Gastrocnemius medialis (tissue), 4 donors: ENCODE data around the gene DCHS1. TPM values are rescaled to one million over a fixed set of nuclear protein-coding genes. Genes with fewer than 3 reads are reported as not detected.
A peak's percentile ranks its signal among the peaks of the same experiment; 100 is the strongest.

Experiments
- ATAC-seq, 2 donors: fragments of 150-250 bp; one replicate each; pipeline ENCODE4 v1.9.1; 2016
- DNase-seq, 2 donors: peaks; one replicate each; pipeline ENCODE4 v3.0.0-alpha.2; 2019
- H3K27ac ChIP-seq, 4 donors: fragments of 200-600 bp; sonication (generic); 1 replicate in 1 of 4; 2 replicates in 3 of 4; pipeline ENCODE4 v1.5.1; 2016 to 2018; ENCODE audit warnings: mild to moderate bottlenecking in 2 of 4, moderate library complexity in 1 of 4
- H3K27me3 ChIP-seq, 3 donors: fragments of 200-600 bp; sonication (generic) in 2 of 3; 1 replicate in 1 of 3; 2 replicates in 2 of 3; pipeline versions ENCODE4 v1.5.1 to v1.6.0; 2016 to 2019; ENCODE audit warnings: mild to moderate bottlenecking in 1 of 3, moderate library complexity in 1 of 3
- H3K36me3 ChIP-seq, 2 donors: fragments of 200-600 bp; sonication (generic) in 1 of 2; one replicate each; pipeline ENCODE4 v1.5.1; 2017 to 2018
- H3K4me1 ChIP-seq, 2 donors: fragments of 200-600 bp; sonication (generic) in 1 of 2; one replicate each; pipeline ENCODE4 v1.5.1; 2016 to 2017; ENCODE audit warnings: mild to moderate bottlenecking in 2 of 2
- H3K4me3 ChIP-seq, 4 donors: fragments of 200-600 bp; sonication (generic) in 3 of 4; 1 replicate in 1 of 4; 2 replicates in 3 of 4; pipeline ENCODE4 v1.5.1; 2016 to 2019; ENCODE audit warnings: mild to moderate bottlenecking in 2 of 4
- H3K9me3 ChIP-seq, 3 donors: fragments of 200-600 bp; sonication (generic) in 2 of 3; 1 replicate in 1 of 3; 2 replicates in 2 of 3; pipeline ENCODE4 v1.5.1; 2016 to 2019
- POLR2A ChIP-seq, 2 donors: fragments of 450-650 bp; IDR thresholded peaks; one replicate each; pipeline ENCODE4 v1.6.1; 2017; ENCODE audit warnings: antibody characterized with exemption in 2 of 2, mild to moderate bottlenecking in 2 of 2, moderate library complexity in 2 of 2
- in situ Hi-C, 4 donors: fragments of 200-750 bp; cut with MboI; loops; one replicate each; pipeline versions ENCODE4 v1.15.0 to v1.8.0; 2017; ENCODE audit warnings: low sequenced_read_pairs in 4 of 4
- intact Hi-C: fragments of 100-400 bp; cut with DNase I; formaldehyde crosslinking; loops from one replicate; pipeline ENCODE4 v1.15.1; 2023; ENCODE audit warnings: low total_unique reads
- total RNA-seq, 4 donors: library from RNA; depleted of rRNA; stranded (reverse); fragments of >200 nt; gene quantifications; one replicate each; pipeline versions ENCODE4 v1.1.0 to v1.2.3, GENCODE V29; 2016
- TF ChIP-seq, protein P1 (sequence below), 5 experiments: fragments of 450-650 bp in 3 of 5; fragments of 200-600 bp in 2 of 5; sonication (generic) in 2 of 5; IDR thresholded peaks in 4 of 5; conservative IDR thresholded peaks in 1 of 5; 1 replicate in 4 of 5; 2 replicates in 1 of 5; pipeline ENCODE4 v1.5.1; 2016 to 2019; ENCODE audit warnings: antibody characterized with exemption in 5 of 5, mild to moderate bottlenecking in 3 of 5, moderate library complexity in 3 of 5

The DCHS1 gene
- total RNA-seq, 4 donors from 2014 or later, result 1.5 to 3.8 (median 2.8) TPM

DNA sequence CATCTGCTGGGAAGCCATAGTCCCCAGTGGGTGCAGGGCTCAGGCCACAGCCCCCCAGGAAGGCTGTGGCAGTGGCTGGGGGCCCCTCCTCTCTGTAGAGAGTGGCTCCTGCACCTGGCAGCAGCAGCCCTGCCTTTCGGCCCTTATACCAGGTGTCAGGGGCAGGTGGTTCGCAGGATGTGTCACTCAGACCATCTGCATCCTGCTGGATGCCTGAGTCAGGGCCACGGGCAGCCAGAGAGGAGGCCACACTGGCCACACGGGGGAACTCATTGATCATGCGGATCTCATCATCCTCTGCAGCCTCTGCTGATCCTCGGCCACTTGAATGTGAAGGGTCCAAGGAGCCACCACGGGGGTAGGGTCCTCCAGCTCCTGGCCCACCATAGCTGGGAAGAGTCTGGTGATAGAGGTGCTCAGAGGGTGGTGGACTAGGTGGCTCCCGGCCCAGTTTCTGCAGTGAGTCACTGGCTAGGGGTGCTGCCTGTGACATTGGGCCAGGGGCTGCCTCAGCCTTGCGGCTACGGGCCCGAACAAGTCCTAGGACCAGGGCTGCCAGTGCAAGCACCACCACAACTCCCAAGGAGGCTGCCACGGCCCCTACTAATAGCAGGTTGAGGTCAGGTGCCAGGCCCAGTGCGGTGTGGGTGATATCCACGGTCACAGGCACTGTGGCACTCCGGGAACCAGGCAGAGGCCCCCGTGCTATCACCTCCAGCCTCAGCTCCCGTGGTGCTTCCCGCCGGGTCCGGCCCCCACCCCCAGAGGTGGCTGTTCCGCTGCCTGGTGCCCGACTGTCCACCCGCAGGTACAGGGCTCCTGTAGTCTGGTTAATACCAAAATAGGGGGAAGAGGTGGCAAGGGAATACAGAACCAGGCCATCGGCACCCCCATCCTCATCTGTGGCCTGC lies 33.1 kb downstream of the DCHS1 start:
- Histone ChIP-seq H3K4me3 (no peak overlapping the region), H3K9me3 (no peaks in the 10 kb centered on the region), H3K4me1 (peaks cover 15 to 16% of the 10 kb centered on the region in 2 donors), H3K27me3 (no peaks in the 10 kb centered on the region), H3K36me3 (no peaks in the 10 kb centered on the region), H3K27ac (no peak overlapping the region)
- intact Hi-C loops, result no loop called here
- in situ Hi-C loops, result no loop called here
- TF ChIP-seq, protein P1, sequence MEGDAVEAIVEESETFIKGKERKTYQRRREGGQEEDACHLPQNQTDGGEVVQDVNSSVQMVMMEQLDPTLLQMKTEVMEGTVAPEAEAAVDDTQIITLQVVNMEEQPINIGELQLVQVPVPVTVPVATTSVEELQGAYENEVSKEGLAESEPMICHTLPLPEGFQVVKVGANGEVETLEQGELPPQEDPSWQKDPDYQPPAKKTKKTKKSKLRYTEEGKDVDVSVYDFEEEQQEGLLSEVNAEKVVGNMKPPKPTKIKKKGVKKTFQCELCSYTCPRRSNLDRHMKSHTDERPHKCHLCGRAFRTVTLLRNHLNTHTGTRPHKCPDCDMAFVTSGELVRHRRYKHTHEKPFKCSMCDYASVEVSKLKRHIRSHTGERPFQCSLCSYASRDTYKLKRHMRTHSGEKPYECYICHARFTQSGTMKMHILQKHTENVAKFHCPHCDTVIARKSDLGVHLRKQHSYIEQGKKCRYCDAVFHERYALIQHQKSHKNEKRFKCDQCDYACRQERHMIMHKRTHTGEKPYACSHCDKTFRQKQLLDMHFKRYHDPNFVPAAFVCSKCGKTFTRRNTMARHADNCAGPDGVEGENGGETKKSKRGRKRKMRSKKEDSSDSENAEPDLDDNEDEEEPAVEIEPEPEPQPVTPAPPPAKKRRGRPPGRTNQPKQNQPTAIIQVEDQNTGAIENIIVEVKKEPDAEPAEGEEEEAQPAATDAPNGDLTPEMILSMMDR (IDR thresholded peaks at IDR 0.05 in 4 of 5, conservative IDR thresholded peaks at IDR 0.05 in 1 of 5), result no peak
- no peak for TF ChIP-seq POLR2A (IDR thresholded peaks at IDR 0.05)
- DNase-seq (no peak), ATAC-seq (no peak)

GRCh38 chr11:6621711-6622211 lies 33.8 kb downstream of the DCHS1 start:
- intact Hi-C loops, result no loop called here
- Histone ChIP-seq H3K27ac (no peak overlapping the region), H3K27me3 (no peaks in the 10 kb centered on the region), H3K9me3 (no peaks in the 10 kb centered on the region), H3K36me3 (no peaks in the 10 kb centered on the region), H3K4me1 (peaks cover 15 to 16% of the 10 kb centered on the region in 2 donors), H3K4me3 (no peak overlapping the region)
- ATAC-seq, result no peak
- TF ChIP-seq, protein P1 (IDR thresholded peaks at IDR 0.05 in 4 of 5, conservative IDR thresholded peaks at IDR 0.05 in 1 of 5), result no peak
- TF ChIP-seq POLR2A (IDR thresholded peaks at IDR 0.05), result no peak
- DNase-seq, result no peak
- in situ Hi-C loops, result no loop called here

- Histone ChIP-seq H3K9me3 (no peaks in the 10 kb centered on the region), H3K27ac (no peak overlapping the region), H3K27me3 (no peaks in the 10 kb centered on the region), H3K36me3 (peaks cover 0 to 6% of the 10 kb centered on the region in 2 donors), H3K4me3 (no peak overlapping the region), H3K4me1 (peaks cover 15 to 16% of the 10 kb centered on the region in 2 donors)
- no peak for ATAC-seq
- in situ Hi-C loops, result no loop called here
- intact Hi-C loops, result no loop called here
- DNase-seq, result no peak
- TF ChIP-seq, protein P1 (IDR thresholded peaks at IDR 0.05 in 4 of 5, conservative IDR thresholded peaks at IDR 0.05 in 1 of 5), result no peak
- no peak for TF ChIP-seq POLR2A (IDR thresholded peaks at IDR 0.05)
Observed at GRCh38 chr11:6620636-6621035, 35.0 kb downstream of the DCHS1 start.

- peak; percentile 68 to 85 for TF ChIP-seq POLR2A (IDR thresholded peaks at IDR 0.05)
- TF ChIP-seq, protein P1 (IDR thresholded peaks at IDR 0.05 in 4 of 5, conservative IDR thresholded peaks at IDR 0.05 in 1 of 5), result no peak
- H3K27me3 ChIP-seq, result no peaks in the 10 kb centered on the region
- peak within 1 kb of the TSS; percentile 65 to 84 (median 74) for H3K4me3 ChIP-seq
- peaks cover 0 to 21% of the 10 kb centered on the region in 2 donors for H3K36me3 ChIP-seq
- ATAC-seq (peak; percentile 100), DNase-seq (peak; percentile 90 to 93)
- H3K27ac ChIP-seq, result peak within 1 kb of the TSS; percentile 80 to 94 (median 90)
- H3K9me3 ChIP-seq, result no peaks in the 10 kb centered on the region
- intact Hi-C loops, result loop anchor here (1.0 to 10.0 kb wide), 5 partner anchors 64 to 956 kb away; partner anchors contain the start of genes ARFIP2, CAVIN3, MRPL17 and SMPD1
- in situ Hi-C loops, result loop anchor here in 1 of 4 donors (10.0 kb wide), 1 partner anchor 384 kb away; the partner anchor contains the start of genes CNGA4 and FHIP1B
- H3K4me1 ChIP-seq, result peaks cover 15 to 16% of the 10 kb centered on the region in 2 donors
Observed at GRCh38 chr11:6619004-6619745, 36.4 kb downstream of the DCHS1 start, which contains the start of gene TPP1. Gene TPP1 (minus strand): TSS chr11:6619422. CDS start chr11:6619400, 22 bp downstream.
